ENCODE results near the gene NMD3. TPM values are rescaled to one million over a fixed set of nuclear protein-coding genes. Genes with fewer than 3 reads are reported as not detected.
A peak's percentile ranks its signal among the peaks of the same experiment; 100 is the strongest.

NMD3 gene
- 15.1 and 21.1 TPM in 2 replicates for polyA plus RNA-seq (2012; rRNA removed)
- 24.0 and 25.4 TPM in 2 replicates for polyA plus RNA-seq (2012; cell fraction: cytosol; rRNA removed)
- polyA plus RNA-seq (2012; cell fraction: nucleus; rRNA removed): 9.7 and 21.3 TPM in 2 replicates

DNA sequence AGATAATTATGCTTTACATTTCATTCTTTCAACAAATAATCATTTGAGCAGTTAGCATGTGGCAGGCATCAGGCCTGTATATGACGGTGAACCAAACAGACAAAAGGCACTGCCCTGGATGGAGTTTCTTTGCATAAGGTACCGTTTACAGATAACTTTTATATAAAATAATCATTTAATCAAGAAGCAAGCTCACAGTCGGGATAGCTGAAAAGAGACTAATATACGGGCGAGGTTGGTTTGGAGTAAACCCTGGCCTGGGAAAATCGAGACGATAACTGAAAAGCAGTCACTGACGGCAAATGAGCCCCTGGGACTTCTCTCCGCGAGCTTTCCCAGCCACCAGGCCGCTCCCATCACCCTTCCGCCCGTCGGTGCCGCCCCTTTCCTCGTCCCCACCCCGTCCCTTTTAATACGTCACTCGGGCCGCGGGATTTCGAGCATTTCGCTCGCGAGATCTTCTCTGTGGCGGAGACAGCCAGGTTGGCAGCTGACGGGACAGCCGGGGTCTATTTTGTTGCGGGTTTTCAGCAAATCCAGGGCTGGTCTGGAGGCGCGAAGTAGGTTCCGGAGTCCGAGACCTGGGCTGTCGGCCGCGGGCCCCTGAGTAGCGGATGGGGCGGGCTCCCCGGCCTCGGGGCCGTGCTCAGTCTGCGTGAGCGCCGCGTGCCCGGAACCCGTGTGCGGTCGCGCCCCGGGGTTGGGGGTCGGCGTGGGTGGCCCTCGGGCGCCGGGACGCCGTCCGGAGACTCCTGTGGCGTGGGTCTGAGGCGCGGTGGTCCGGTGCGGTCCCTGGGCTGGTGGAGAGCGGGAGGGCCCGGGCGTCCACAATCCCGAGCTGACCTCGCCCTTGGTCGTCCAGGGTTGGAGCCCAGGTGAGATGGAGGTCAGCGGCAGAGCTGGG lies at the start of gene NMD3:
TSS of gene NMD3 (plus strand) at position 462 of the 904 bp plus-strand sequence. CDS start 703 bp downstream, outside the sequence.
- Histone ChIP-seq H3K9ac (peak within 1 kb of the TSS; percentile 92), H3K9me2 (no peaks in the 10 kb centered on the region), H3K36me3 (replicated peaks in 1 of 2; ENCODE audit: control insufficient read depth in 1 of 2, insufficient read depth in 2 of 2, low read length in 1 of 2) (peaks cover 17 to 31% of the 10 kb centered on the region in 2 experiments), H3K27ac (ENCODE audit: low read depth in 2 of 2, low read length in 1 of 2) (peak within 1 kb of the TSS; percentile 82 to 91), H3K27me3 (ENCODE audit: insufficient read depth) (no peaks in the 10 kb centered on the region), H3K4me1 (ENCODE audit: control insufficient read depth in 1 of 2, insufficient read depth in 2 of 2, low read depth in 1 of 2, low read length in 1 of 2) (peaks cover 5 to 11% of the 10 kb centered on the region in 2 experiments; a peak in 2 of 4 replicates), H3K4me3 (ENCODE audit: low read depth in 2 of 2, low read length in 1 of 2) (peak within 1 kb of the TSS; percentile 81 to 99), H4K20me1 (ENCODE audit: insufficient read depth) (peaks cover 12% of the 10 kb centered on the region), H3K79me2 (ENCODE audit: insufficient read depth) (peaks cover 50% of the 10 kb centered on the region), H3K9me3 (no peaks in the 10 kb centered on the region), H2AFZ (ENCODE audit: low read depth) (peak within 1 kb of the TSS; percentile 96), H3K4me2 (peak within 1 kb of the TSS; percentile 83), H3F3A (replicated peaks; ENCODE audit: insufficient read depth) (peaks cover 3% of the 10 kb centered on the region)
- POLR2A ChIA-PET: interaction anchor here (0.5 to 1.3 kb wide), 5 partner anchors 9 to 466 kb away, joined by 3 to 8 read pairs (median 3); no protein-coding TSS in a partner anchor
- peak; percentile 95 for DNase-seq
- under 1% methylated on average over 24 of the region's 71 CpGs for WGBS (ENCODE audit: low lambda C conversion rate)
- CTCF ChIA-PET: interaction anchor here (0.9 to 1.2 kb wide), 2 partner anchors 9 to 19 kb away, joined by 4 to 6 read pairs; no protein-coding TSS in a partner anchor
- TF ChIP-seq POLR2AphosphoS5 (IDR thresholded peaks at IDR 0.05; ENCODE audit: low read depth, low read length) (peak; percentile 87), FOSL2 (IDR thresholded peaks at IDR 0.05; ENCODE audit: borderline replicate concordance, low read depth) (no peak), JUND (IDR thresholded peaks at IDR 0.05) (no peak), MXI1 (IDR thresholded peaks at IDR 0.05; ENCODE audit: low read depth, low read length) (peak; percentile 70), MEF2A (IDR thresholded peaks at IDR 0.05; ENCODE audit: borderline replicate concordance, low read depth) (no peak), FOXM1 (IDR thresholded peaks at IDR 0.05; ENCODE audit: low read depth) (no peak), SIN3A (IDR thresholded peaks at IDR 0.05; ENCODE audit: borderline replicate concordance, low read depth, low read length) (peak; percentile 77; the same call in 1 of the 2 replicates), TAF1 (IDR thresholded peaks at IDR 0.05; ENCODE audit: borderline replicate concordance, low read depth, low read length) (peak; percentile 56; the same call in 1 of the 2 replicates), YY1 (IDR thresholded peaks at IDR 0.05; ENCODE audit: low read depth) (peak; percentile 28; the same call in 1 of the 2 replicates), CHD2 (IDR thresholded peaks at IDR 0.05; ENCODE audit: low read length, partially characterized antibody) (peak; percentile 98), SMC3 (IDR thresholded peaks at IDR 0.05; ENCODE audit: low read depth, low read length) (no peak), RFX5 (IDR thresholded peaks at IDR 0.05; ENCODE audit: low read length) (peak; percentile 31; the same call in 1 of the 2 replicates), RAD21 (IDR thresholded peaks at IDR 0.05; ENCODE audit: low read length) (no peak), TEAD4 (IDR thresholded peaks at IDR 0.05; ENCODE audit: borderline replicate concordance, insufficient read depth) (no peak), FOXJ3 (CRISPR knock-in tag; IDR thresholded peaks at IDR 0.05) (no peak)
- TF ChIP-seq, protein P1, sequence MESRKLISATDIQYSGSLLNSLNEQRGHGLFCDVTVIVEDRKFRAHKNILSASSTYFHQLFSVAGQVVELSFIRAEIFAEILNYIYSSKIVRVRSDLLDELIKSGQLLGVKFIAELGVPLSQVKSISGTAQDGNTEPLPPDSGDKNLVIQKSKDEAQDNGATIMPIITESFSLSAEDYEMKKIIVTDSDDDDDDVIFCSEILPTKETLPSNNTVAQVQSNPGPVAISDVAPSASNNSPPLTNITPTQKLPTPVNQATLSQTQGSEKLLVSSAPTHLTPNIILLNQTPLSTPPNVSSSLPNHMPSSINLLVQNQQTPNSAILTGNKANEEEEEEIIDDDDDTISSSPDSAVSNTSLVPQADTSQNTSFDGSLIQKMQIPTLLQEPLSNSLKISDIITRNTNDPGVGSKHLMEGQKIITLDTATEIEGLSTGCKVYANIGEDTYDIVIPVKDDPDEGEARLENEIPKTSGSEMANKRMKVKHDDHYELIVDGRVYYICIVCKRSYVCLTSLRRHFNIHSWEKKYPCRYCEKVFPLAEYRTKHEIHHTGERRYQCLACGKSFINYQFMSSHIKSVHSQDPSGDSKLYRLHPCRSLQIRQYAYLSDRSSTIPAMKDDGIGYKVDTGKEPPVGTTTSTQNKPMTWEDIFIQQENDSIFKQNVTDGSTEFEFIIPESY (IDR thresholded peaks at IDR 0.05; ENCODE audit: borderline replicate concordance, low read depth): peak; percentile 96
- TF ChIP-seq, protein P2, sequence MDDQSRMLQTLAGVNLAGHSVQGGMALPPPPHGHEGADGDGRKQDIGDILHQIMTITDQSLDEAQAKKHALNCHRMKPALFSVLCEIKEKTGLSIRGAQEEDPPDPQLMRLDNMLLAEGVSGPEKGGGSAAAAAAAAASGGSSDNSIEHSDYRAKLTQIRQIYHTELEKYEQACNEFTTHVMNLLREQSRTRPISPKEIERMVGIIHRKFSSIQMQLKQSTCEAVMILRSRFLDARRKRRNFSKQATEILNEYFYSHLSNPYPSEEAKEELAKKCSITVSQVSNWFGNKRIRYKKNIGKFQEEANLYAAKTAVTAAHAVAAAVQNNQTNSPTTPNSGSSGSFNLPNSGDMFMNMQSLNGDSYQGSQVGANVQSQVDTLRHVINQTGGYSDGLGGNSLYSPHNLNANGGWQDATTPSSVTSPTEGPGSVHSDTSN (IDR thresholded peaks at IDR 0.05): 0 out of 2 replicates have a peak, but pooled peaks have one; percentile 24
- TF ChIP-seq, protein P3, sequence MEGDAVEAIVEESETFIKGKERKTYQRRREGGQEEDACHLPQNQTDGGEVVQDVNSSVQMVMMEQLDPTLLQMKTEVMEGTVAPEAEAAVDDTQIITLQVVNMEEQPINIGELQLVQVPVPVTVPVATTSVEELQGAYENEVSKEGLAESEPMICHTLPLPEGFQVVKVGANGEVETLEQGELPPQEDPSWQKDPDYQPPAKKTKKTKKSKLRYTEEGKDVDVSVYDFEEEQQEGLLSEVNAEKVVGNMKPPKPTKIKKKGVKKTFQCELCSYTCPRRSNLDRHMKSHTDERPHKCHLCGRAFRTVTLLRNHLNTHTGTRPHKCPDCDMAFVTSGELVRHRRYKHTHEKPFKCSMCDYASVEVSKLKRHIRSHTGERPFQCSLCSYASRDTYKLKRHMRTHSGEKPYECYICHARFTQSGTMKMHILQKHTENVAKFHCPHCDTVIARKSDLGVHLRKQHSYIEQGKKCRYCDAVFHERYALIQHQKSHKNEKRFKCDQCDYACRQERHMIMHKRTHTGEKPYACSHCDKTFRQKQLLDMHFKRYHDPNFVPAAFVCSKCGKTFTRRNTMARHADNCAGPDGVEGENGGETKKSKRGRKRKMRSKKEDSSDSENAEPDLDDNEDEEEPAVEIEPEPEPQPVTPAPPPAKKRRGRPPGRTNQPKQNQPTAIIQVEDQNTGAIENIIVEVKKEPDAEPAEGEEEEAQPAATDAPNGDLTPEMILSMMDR (IDR thresholded peaks at IDR 0.05): no peak
- TF ChIP-seq, protein P4, sequence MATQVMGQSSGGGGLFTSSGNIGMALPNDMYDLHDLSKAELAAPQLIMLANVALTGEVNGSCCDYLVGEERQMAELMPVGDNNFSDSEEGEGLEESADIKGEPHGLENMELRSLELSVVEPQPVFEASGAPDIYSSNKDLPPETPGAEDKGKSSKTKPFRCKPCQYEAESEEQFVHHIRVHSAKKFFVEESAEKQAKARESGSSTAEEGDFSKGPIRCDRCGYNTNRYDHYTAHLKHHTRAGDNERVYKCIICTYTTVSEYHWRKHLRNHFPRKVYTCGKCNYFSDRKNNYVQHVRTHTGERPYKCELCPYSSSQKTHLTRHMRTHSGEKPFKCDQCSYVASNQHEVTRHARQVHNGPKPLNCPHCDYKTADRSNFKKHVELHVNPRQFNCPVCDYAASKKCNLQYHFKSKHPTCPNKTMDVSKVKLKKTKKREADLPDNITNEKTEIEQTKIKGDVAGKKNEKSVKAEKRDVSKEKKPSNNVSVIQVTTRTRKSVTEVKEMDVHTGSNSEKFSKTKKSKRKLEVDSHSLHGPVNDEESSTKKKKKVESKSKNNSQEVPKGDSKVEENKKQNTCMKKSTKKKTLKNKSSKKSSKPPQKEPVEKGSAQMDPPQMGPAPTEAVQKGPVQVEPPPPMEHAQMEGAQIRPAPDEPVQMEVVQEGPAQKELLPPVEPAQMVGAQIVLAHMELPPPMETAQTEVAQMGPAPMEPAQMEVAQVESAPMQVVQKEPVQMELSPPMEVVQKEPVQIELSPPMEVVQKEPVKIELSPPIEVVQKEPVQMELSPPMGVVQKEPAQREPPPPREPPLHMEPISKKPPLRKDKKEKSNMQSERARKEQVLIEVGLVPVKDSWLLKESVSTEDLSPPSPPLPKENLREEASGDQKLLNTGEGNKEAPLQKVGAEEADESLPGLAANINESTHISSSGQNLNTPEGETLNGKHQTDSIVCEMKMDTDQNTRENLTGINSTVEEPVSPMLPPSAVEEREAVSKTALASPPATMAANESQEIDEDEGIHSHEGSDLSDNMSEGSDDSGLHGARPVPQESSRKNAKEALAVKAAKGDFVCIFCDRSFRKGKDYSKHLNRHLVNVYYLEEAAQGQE (IDR thresholded peaks at IDR 0.05; ENCODE audit: low read depth, low read length): peak; percentile 12; the same call in 1 of the 2 replicates
- TF ChIP-seq, protein P5, sequence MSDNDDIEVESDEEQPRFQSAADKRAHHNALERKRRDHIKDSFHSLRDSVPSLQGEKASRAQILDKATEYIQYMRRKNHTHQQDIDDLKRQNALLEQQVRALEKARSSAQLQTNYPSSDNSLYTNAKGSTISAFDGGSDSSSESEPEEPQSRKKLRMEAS (IDR thresholded peaks at IDR 0.05; ENCODE audit: low read depth): no peak

Measured in SK-N-SH (cell line).